HepG2 (cell line): ENCODE results near the gene ZNF474.

Source experiments
- MAFG ChIP-seq: sonication (generic); formaldehyde crosslinking; IDR thresholded peaks from 2 replicates; pipeline ENCODE4 v1.5.1; 2020; ENCODE audit warnings: mild to moderate bottlenecking, missing genetic modification reagents
- MAFK ChIP-seq, 2 experiments: IDR thresholded peaks in 1 of 2; conservative IDR thresholded peaks in 1 of 2; 2 replicates each; pipeline ENCODE4 v1.6.1; 2011; ENCODE audit warnings: improper control_type of control experiment in 2 of 2, low read length in 2 of 2
- POLR2A ChIP-seq, 2 experiments: IDR thresholded peaks; 2 replicates each; pipeline ENCODE4 v1.6.1; 2011; ENCODE audit warnings: low read depth in 2 of 2, low read length in 2 of 2, mild to moderate bottlenecking in 1 of 2, moderate library complexity in 1 of 2; ENCODE audit not compliant: insufficient read depth in 1 of 2

DNA sequence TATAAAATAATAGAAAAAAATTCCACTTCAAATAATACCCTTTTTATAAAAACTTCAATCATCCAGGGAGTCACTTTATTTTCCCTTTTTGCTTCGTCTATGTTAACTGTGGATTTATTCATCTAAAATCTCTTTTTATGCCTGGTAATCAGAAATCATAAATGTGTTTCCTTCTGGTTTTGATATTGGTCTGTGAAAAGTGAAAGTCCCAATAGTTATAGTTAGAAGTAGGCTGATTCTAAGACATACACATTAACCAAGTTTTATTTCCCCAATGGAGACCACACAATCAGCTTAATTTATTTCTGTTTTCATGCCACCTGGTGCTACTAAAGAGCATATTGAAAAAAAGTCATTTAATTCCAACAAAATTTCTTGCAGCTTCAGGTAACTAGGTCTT is 45.7 kb downstream of the ZNF474 start:
- TF ChIP-seq POLR2A (IDR thresholded peaks at IDR 0.05; ENCODE audit: insufficient read depth in 1 of 2, low read depth in 2 of 2, low read length in 2 of 2) = no peak
- no peak for TF ChIP-seq MAFK (conservative IDR thresholded peaks at IDR 0.05 in 1 of 2, IDR thresholded peaks at IDR 0.05 in 1 of 2; ENCODE audit: low read length in 2 of 2)
- no peak for TF ChIP-seq MAFG (CRISPR knock-in tag)
